CD1c-positive myeloid dendritic cell (primary cell): ENCODE measurements around the gene NAT8L.
"Not testable (repeated sequence)": the region's sequence is repeated elsewhere in the genome, so short reads cannot be mapped to it uniquely, and the experiment has no call there.

Source experiments
- DNase-seq: peaks from one replicate; pipeline ENCODE4 v3.0.0-alpha.2; 2016; ENCODE audit errors: extremely low spot score

Gene NAT8L

DNA sequence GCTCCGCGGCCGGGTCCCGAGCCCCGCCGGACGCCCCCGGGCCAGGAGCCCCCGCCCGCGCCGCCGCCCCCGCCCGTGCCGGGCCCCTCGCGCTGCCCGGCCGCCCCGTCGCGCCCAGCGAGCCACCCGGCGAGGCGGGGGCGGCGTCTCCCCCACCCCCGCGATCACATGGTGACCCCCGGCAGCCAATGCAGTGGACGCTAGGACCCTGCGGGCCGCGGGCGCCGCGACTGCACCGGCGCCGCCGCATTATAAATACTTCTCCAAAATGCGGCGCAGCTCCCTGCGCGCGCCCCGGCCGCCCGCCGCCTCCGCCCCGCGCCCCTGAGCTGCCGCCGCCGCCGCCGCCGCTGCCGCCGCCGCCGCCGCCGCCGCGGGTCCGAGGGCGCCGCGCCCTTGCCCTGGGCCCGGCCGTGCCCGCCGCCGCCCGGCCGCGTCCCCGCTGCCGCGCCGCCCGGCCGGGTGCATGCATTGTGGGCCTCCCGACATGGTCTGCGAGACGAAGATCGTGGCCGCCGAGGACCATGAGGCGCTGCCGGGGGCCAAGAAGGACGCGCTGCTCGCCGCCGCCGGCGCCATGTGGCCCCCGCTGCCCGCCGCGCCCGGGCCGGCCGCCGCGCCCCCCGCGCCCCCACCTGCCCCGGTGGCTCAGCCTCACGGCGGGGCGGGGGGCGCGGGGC is at the start of gene NAT8L:
NAT8L (plus strand) TSS at position 282 of the 680 bp plus-strand sequence; CDS start at position 467, 185 bp downstream.
- DNase-seq = peak; percentile 67

DNA sequence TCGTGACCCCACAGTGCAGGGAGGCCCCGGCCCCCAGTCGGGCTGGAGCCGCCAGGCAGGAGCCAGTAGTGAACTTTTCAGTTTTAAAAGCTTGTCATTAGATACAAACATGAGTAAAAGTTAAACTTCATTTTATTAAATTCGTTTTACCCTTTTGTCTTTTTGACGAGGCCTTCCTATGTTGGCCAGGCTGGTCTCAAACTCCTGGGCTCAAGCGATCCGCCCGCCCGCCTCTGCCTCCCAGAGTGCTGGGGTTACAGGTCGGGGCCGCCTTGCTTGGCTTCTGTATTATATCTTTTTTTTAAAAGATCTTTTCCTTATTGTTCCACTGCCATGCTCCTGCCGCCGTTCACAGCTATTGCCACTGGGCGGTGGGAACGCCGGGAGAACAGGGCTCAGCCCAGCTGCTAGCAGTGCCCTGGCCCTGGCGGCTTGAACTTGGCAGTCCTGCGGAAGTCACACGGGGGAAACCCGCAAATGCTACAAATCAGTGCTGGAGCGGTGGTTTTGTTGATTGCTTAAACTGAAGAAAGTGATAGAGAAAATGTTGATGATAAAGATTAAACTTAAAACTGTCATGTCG is 49.4 kb upstream of the NAT8L start:
- peak; percentile 76 for DNase-seq

- DNase-seq = peak; percentile 36
Observed at GRCh38 chr4:2011583-2011982, 47.5 kb upstream of the NAT8L start.

DNA sequence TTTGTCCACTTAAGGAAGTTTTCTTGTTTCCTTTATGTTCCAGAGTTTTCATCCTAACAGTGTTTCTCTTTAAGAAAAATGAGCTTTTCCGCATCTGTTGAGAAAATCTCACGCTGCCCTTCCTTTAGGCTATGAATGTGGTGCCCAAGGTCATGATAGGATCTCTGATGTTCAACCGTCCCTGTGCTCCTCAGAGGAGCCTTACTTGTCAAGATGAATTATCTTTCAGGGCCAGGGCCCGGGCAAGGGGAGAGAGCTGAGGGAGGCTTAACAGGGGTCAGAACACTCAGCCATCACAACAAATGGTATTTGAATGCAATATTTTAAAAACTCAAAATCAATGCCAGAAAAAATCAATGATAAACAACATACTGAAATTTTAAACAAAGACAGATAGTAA is 44.1 kb upstream of the NAT8L start:
- no peak for DNase-seq

- DNase-seq = not testable (repeated sequence)
Observed at GRCh38 chr4:2021358-2022018, 37.6 kb upstream of the NAT8L start.

- no peak for DNase-seq
Observed at GRCh38 chr4:2024683-2025082, 34.4 kb upstream of the NAT8L start.

- DNase-seq = no peak
Observed at GRCh38 chr4:2025817-2026216, 33.3 kb upstream of the NAT8L start.

DNA sequence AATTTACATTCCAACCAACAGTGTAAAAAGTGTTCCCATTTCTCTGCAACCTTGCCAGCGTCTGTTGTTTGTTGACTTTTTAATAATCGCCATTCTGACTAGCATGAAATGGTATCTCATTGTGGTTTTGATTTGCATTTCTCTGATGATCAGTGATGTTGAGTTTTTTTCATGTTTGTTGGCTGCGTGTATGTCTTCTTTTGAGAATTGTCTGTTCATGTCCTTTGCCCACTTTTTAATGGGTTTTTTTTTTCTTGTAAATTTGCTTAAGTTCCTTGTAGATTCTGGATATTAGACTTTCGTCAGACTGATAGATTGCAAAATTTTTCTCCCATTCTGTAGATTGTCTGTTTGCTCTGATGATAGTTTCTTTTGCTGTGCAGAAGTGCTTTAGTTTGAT is 32.0 kb upstream of the NAT8L start:
- DNase-seq = not testable (repeated sequence)

GRCh38 chr4:2031161-2031560 is 28.0 kb upstream of the NAT8L start:
- DNase-seq = not testable (repeated sequence)

DNA sequence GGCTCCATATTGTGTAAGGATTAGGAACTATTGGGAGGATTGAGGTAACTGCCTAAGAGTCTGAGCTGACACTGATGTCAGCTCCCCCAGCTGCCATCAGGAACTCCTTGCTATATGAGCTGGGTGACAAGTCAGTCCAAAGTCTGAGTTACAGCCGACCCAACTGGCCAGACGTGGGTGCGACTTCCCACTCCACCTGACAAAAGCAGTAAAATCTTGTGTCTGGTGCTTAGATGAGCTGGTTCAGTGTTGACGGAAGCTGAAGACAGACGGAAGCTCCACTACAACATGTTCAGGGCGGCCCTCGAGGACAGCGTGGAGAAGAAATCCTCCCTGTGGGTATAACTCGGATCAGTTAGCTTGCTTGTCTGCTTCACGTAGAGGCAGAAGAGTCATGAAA is 22.8 kb upstream of the NAT8L start:
- no peak for DNase-seq

- DNase-seq = peak; percentile 69
Observed at GRCh38 chr4:2036866-2037265, 22.3 kb upstream of the NAT8L start.

DNA sequence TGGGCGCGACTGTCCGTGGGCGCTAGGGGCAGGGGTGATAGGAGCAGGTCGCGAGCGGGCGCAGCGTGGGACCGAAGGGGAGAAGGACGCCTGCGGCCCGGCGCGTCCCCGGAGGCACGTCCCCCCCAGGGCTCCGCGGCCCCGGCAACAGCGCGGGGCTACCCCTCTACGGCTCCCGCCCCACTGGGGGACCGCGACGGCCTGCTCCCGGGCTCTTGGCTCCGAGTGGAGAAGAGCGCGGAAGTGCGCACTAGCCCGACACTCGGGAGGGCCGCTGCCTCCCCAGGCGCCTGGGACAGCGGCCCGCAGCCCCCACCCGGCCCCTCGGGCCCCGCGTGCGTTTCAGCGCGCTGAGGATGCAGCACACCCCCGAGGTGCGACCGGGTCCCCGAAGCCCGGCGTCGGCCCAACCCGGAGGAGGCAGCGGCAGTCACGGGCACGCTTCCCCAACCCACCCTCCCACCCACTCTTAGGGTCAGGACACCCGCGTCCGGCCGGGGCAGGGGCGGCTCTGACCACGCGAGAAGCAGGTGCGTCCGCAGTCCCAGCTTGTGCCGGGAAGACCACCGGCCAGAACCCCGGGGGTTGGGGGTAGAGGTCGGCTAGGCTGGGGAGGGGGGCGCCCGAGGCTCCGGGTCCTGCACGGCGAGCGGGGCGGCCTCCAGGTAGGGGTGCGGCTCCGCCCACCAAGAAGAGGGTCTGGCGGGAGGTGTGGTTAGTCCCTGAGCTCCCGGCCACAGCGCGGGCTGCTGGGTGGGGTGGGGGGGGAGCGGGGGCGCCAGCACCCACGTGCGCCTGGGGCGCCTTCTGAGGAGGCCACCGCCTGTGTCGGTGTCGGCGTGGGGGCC is 18.5 kb upstream of the NAT8L start:
- DNase-seq = no peak

- DNase-seq = peak; percentile 98
Observed at GRCh38 chr4:2041239-2042130, 17.6 kb upstream of the NAT8L start.

DNA sequence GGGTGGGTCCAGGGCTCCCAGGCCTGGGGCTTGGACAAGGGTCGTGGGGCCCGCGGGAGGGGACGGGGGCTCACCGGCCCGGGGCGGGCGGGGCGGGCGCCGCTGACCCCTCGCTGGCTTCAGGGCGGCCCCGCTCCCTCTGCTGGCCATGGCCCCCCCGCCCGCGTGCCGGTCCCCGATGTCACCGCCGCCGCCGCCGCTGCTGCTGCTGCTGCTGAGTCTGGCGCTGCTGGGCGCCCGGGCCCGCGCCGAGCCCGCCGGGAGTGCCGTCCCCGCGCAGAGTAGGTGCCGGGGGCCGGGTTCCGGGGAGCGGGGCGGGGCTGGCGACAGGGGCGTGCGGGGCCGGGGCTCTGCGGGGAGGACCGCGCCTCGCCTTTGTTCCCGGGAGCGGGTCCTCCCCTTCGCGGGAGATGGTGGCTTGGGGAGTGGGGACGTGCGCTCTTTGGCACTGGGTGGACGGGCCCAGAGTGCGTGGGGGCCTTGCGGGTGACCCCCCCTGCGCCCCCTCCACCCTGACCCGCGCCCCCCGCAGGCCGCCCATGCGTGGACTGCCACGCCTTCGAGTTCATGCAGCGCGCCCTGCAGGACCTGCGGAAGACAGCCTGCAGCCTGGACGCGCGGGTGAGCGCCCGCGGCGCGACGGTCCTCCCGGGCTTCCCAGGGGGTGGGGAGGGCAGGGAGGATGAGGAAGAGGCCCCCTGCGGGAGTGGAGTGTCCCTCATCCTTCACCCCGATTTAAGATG is 16.8 kb upstream of the NAT8L start:
- peak; percentile 37 for DNase-seq

- no peak for DNase-seq
Observed at GRCh38 chr4:2042947-2043395, 16.2 kb upstream of the NAT8L start.

- DNase-seq = no peak
Observed at GRCh38 chr4:2043396-2044118, 15.6 kb upstream of the NAT8L start.

- no peak for DNase-seq
Observed at GRCh38 chr4:2044119-2044485, 15.0 kb upstream of the NAT8L start.

GRCh38 chr4:2044542-2045517 is 14.3 kb upstream of the NAT8L start:
- DNase-seq = no peak
